Activated CD4-positive, CD25-positive, alpha-beta regulatory T cell (primary cell): ENCODE results near the gene CHMP5.

Source experiments
- DNase-seq, 4 experiments: peaks; one replicate each; lab custom pipeline; 2025; lab: John Stamatoyannopoulos, UW

Gene CHMP5

DNA sequence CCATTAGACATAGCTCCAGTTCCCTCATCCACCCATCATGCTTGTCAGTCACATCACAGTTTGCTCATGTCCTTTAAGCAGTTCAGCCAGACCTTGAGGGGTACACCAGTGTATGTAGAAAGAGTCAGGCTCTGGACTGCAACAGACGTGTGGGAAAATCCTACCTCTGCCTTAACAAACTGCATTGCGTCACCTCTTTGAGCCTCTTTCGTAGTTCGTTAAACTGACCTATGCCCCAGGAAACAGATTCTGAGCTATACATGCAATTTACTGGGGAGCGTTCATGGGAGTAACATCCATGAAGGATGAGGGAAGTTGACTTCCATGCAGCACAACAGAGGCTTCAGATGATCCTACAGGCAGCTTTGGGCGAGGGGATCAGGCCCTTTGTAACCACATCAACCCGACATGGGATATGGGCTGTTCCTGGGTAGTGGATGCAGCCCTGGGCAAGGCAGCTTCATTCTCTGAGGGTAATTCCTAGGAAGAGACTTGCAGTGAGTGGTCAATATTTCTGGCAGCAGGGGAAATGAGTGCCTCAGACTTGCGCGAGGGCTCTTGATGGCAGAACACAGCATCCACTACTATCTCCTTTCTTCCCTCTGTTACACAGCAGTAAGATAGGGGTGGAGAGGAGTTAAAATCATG lies 20.6 kb upstream of the CHMP5 start:
- DNase-seq, result no peak

DNA sequence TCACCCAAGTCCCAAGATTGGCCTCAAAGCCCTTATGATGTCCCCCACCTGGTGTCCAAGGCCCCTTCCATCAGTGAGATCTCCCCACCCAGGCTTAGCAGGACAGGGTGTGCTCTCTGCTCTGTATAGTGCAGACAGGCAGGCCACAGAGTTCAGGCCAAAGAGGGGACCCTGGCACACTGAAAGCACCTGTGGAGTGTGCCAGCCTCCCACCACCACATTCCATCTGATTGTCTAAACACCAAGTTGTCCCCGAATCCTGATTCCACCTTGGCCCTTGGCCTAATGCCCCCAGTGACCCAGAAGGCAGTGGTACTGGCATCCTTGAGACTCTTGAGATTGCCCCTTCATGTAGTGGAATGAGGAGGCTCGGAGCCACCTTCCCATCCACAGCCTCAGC lies 19.5 kb upstream of the CHMP5 start:
- DNase-seq, result no peak

DNA sequence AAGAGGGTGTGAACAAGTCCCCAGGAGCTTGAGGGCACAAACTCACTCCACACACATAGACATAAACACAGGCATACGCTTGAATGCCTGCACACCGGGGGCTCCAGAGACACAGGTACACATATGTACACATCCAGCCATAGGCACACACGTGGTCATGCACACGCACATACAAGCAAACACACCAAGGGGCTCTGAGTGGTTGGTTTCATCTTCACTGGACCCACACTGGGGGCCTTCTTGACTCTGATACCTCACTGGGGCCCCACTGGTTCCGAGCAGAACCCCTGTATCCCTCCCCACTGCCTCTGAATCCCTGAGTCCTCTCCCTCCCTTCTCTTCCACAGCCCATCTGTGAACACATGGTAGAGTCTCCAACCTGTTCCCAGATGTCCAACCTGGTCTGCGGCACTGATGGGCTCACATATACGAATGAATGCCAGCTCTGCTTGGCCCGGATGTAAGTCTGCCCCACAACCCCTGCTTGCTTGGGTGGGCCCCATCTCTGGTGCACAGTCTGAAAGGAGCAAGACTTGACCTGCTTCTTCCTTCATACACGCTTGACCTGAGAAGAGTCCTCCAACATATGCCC lies 18.5 kb upstream of the CHMP5 start:
- DNase-seq, result no peak

DNA sequence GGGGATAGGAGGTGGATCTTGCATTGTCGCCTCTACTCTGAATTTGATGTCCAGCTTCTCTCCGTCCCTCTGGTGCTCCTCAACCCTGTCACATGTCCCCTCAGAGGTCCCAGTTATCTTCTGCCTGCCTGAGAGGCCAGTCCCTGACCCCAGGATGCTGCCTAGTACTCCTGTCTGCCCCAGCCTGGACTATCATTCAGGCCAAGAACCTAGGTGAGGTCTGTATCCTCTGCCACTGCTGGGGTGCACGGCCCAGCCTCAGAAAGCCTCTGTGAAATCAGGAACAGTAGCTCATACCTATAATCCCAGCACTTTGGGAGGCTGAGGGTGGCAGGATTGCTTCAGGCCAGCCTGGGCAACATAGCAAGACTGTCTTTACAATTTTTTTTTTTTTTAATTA lies 16.2 kb upstream of the CHMP5 start:
- DNase-seq, result no peak

DNA sequence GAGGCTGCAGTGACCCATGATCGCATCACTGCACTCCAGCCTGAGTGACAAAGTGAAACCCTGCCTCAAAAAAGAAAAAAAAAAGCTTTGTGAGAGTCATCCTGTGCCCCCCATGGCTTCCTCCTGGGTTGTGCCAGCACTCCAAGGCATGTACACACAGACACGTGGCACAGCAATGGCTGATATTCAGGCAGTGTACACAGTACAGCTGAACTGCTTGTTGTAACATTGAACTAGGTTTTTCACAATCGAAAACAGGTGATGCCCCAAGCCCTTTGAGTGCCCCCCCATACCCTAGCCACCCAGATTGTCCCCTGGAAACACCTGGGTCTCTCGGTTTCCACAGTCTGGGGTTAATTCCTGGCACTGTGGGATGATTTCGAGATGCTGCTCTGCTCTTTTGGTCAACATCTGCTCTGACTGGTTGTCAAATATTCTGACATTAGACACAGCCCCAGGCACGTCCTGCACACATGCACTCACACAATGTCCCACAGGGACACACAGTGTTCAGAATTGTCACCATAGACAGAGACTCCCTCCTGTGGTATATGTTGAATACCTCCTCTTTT lies 15.7 kb upstream of the CHMP5 start:
- no peak for DNase-seq

DNA sequence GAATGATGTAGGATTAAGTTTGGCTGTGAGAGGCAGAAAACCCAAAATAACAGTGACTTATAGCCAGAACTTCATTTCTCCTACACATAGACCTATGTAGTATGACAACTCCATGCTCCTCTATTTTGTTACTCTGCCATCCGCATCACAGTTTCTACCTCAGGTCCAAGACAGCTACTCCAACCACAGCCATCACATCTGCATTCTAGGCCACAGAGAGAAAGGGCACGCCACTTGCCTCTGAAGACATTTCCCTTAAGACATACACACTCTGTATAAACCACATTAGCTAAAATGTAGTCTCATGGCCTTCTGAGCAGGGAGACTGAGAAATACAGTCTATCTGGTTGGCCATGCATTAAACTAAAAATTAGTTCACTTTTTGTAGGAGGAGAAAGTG lies 14.9 kb upstream of the CHMP5 start:
- DNase-seq, result no peak

DNA sequence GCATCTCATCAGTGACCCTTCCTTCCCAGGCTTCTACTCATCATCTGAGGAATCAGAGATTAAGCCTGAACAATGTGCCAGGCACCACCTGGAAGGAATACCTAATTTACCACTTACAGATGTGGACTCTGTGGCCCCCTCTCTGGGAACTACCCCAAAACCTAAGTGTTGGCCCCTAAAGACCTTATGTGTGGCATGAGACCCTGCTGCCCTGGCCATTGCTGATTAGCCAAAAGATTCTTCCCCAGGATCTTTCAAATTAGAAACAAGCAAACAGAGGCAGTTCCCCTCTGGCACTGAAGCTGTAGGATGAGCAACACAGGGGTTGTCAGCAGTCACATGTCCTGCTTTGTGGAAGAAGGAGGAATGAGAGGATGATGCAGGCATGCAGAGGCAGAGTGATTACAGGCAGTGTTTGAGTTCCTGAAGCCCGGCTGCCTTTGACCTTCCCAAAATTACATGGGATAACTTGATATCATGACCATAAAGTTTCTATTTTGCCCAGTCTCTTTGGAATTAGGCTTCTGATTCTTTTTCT lies 14.3 kb upstream of the CHMP5 start:
- DNase-seq, result no peak

DNA sequence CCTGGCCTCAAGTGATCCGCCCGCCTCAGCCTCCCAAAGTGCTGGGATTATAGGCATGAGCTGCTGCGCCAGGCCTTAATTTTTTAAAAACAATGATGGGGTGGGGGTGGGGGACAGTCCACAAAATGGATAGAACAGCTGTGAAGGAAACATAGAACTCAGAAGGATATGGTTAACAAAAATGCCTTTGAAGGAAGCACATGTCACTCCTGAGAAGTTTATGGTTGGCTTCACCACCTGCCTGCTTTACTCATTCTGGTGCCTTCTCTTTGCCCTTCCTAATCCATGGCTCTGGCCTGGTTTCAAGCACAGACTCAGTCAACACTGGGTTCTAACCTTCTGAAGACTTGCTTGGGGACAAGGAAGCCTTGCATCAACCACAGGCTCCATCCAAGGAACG lies 10.6 kb upstream of the CHMP5 start:
- no peak for DNase-seq

DNA sequence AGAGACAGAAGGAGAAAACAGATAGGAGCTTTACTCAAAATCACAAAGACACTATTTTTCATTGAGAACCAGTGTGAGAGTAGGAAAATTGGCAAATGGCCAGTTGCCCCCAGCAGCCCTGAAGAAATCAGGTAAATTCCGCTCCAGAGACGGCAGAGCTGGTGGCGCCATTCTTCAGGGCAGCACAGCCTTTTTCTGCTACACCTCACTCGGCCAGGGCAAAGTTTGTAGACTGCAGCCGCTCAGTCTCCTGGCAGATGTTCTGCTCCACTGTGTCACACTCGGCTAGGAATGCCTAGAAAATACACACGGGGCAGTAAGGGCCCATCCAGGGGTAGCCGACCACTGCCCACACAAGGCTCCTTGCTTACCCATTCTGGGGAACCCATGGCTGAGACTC lies 9.8 kb upstream of the CHMP5 start:
- DNase-seq, result no peak

DNA sequence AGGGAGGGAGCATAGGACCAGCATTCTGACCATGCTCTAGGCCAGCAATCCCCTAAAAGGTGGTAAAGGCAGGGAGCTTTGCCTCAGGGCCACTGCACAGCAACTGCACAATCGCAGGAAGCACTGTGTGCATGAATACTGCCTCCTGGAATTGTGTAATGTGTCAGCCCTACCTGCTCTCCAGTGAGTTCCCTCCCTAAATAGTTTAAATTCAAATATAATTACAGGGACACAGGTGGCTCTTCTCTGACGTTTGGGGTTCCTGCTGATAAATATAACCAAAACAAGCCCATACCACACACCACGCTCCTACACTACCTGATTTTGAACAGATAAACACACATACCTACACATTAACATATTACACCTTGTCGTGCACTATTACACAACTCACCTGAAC lies 9.4 kb upstream of the CHMP5 start:
- no peak for DNase-seq

DNA sequence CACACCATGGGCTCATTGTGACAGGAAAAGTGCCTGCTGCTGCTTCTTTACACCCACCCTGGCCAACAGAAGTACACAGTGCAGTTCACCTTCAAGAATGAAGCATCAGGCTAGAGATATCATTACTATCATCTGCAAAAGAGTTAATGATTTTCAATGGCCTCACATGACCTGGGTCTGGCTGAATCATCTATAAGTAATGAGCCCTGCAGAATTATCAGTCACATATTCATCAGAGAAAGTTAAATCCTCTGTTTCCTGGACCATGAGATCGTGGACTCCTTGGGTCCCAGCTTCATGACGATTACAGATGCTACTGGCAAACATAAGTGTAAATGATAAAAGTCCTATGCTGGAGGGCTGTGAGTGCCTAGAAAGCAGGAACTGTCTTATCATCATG lies 8.6 kb upstream of the CHMP5 start:
- no peak for DNase-seq

DNA sequence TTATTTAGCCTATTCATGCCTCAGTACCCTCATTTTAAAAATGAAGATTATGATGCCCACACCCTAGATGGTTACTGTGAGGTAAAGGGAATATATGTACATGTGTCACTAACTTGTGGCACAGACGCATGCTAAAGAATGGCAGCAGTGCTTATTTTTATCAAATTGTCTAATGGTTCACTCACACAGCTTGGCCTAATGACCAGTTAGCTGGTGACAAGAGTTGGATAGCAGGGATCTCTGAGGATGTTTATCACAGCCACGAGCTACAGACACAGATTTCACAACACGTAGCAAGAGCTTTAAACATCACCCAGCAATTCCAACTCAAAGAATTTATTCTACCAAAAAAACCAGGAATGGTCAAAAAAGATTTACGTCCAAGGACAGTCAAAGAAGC lies 7.6 kb upstream of the CHMP5 start:
- no peak for DNase-seq

DNA sequence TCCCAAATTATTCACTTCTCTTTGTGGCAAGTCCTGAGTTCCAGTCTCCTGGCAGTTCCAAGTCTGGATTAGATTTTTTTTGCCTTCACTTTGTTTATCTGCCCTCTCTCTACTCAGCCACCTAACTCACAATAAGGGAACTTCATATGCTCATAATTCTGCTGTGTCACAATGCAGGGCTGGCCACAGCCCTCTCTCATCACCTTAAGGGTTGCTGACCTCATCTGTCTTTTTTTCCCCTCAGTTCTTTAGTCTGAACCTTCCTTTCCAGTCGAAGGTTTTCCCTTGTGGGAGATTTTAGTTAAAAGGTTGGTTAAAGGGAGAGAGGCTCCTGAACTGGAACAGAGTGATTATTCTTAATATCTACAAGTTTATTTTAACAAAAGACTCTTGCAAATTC lies 4.5 kb upstream of the CHMP5 start:
- DNase-seq, result no peak

DNA sequence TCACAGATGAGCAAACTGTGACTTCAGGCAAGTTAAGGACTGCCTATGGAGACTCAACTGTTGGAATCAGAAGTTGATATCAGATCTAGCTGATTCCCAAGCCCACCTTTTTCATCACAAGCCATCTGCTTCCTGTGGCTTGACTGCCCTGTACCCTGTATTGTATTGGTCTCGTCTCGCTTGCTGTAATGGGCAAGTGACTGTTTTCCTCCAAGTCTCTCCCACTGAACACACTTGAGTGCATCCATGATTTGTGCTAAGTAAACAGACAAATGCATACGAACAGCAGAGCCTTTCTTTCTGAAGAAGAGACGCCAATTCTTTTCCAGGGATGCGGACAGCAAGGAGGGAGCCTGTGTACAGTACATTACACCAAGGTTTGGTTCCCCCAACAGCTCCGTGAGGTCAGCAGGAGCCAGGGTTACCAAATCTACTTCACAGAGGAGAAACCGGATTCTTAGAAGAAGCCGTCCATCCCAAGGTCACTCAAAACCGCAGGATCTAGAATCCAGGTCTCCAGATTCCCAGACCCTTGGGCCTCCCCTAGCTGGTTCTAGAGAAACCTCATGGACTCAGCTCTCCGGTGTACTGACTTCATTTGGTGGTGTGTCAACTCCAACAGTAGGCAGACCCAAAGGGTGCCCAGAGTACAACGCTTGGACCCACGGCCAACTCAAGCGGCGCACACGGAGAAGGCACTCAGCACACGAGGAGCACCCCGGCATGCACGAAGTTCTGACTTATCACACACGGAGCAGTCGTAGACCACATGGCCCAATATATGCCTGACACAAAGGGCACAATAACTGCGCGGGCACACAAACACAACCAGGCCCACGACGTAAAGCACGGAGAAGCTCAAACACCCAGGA lies 1.5 kb upstream of the CHMP5 start:
- no peak for DNase-seq

DNA sequence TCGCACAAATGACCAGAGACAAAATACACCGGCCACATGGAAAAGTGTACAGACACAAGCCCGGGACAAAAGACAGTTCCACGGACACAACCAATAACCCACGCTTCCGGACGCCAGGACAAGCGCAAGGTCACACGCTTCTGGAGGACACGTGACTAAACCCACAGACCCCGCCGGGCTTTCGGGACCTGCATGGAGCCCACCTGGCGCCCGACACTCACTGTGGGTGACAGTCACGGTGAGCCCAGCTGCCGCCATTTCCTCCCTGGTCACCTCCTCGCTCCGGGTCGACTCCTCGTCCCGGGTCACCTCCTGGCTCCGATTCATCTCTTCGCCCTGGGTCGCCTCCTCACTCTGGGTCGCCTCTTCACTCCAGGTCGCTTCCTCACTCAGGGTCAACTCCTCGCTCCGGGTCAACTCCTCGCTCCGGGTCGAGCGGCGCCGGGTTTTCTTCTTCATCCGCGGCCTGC lies 811 bp upstream of the CHMP5 start:
- peak in 2 of 4 experiments; percentile 26 to 33 for DNase-seq

DNA sequence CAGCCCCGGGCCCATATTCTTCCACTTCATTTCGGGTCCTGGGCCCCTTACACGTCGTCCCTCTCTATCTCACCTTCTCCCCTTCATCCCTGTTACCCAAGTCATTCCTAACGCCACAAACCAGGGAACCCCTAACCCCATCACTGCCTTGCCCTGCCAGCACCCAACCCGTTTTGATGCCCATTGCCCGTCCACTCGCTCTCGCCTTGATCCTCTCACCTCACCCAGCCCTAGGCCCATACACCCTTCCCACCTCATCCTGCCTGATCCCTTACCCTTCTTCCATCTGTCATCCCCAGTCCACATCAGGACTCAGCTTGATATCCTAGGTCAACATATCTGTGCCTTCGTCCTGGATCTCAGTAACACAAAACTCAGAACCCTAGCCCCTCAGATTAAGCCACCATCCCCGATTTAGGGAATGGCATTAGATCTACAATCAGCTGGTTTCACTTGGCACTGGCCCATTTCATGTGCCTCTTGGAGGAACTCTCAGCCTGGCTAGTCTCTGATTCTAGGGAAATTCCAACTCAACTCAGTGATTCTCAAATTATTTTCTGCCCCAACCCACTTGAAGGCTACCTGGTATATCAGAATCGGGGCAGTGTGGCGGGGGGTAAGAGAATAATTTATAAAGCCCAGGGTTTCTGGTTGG lies 489 bp downstream of the CHMP5 start:
- no peak for DNase-seq

DNA sequence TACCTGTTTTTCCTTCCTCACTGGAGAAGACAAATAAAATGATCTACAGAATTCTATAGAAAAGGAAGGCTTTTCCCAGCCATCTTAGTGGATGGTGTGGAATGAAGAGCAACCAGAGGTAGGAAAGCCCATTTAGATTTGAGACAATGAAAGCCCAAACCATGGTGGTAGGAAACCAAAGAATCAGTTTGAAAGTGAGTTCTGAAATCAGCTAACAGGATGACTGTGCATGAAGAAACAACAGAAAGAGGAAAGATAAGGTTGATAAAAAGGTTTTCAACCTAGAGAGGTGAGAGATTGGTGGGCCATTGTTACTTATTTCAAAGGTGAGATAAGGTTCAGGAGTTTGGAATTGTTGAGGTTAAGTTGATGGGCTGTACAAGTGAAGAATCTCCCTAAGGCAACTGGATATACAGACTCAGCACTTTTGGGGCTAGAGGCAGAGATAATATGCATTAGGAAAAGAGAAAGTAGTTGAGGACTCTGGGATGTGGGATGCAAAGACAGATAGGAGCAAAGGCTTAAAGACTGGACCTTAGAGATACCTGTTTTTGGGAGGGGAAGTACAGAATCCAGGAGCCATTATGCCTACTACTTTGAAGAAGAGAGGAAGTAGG lies 2.4 kb downstream of the CHMP5 start:
- DNase-seq, result no peak

DNA sequence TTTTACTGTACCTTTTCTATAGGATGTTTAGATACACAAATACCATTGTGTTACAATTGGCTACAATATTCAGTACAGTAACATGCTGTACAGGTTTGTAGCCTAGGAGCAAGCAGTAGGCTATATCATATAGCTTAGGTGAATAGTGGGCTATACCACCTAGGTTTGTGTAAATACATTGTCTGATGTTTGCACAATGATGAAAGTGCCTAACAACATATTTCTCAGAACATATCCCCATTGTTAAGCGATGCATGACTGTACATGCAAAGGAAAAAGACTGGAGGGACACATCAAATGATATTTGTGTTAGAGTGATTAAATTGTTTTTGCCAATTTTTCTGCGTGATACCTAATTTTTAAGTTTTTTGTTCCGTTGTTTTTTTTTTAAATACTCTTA lies 5.3 kb downstream of the CHMP5 start:
- DNase-seq, result no peak

DNA sequence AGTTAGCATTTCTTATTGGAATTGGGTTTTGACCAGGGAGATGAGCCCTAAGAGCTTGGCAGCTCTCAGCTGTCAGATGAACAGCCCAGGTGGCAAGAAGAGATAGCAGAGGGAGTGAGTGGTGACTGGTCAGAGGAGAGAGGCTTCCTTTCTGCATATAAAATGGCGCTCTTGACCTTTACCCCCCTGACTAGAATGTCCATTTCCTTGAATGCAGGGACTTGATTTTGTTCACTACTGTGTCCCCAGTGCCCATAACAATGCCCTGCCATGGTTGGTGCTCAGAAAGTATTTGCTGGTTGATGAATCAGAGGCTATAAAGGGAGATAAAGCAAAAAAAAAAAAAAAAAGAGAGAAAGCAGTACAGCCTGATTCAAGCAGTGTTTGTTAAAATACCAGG lies 7.2 kb downstream of the CHMP5 start:
- DNase-seq, result no peak

DNA sequence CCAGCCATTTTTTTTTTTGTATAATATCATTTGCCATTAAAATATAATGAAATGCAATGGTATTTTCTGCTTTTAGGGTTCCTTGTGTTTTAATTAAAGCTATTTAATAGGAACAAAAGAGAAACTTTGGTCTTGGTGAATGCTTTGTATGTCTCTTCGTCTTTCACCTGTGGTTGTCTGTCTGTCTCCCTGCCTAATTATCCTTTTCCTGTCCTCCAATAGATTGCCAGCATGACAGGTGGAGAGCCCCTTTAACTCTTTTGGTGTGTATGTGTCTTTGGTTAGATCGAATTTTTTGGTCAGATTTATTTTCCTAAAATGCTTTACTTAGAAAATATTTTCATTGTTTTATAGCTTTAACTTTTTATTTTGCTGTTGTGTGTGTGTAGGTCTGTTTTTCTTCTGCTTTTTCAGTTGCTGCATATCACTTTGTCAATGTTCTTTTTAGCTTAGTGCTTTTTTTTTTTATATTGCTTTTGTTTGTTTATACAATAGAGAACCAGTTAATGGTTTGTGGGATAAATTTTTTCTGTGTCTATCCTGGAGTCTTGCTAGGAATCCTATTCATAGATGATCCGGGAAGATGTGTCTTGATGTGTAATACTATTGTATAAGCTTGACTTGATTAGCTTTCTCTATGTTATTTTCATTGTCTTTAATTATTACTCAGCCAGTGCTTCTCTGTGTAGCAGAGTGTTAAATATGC lies 8.6 kb downstream of the CHMP5 start:
- DNase-seq, result no peak

DNA sequence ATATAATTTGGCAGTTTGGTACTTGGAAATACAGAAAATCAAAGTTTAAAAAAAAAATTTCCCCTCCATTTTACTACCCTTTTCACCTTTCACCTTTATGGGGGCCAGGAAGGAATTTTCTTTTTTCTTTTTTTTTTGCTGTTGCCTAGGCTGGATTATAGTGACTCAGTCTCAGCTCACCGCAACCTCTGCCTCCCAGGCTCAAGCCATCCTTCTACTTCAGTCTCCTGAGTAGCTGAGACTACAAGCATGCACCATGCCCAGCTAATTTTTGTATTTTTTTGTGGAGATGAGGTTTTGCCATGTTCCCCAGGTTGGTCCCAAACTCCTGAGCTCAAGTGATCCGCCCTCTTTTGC lies 9.1 kb downstream of the CHMP5 start:
- DNase-seq, result no peak
